GM23338 (cell line): ENCODE data around the gene TBKBP1. TPM values are rescaled to one million over a fixed set of nuclear protein-coding genes. Genes with fewer than 3 reads are reported as not detected.

Source experiments
- ATAC-seq: fragments of 200-7000 bp; cut with Tn5 transposase; 3 replicates; pipeline ENCODE4 v1.9.1; 2020
- DNase-seq: peaks from one replicate; pipeline ENCODE4 v3.0.0-alpha.2; 2015; ENCODE audit warnings: low spot score
- H2AFZ ChIP-seq: fragments of 200-600 bp; sonication (generic); 2 replicates; pipeline ENCODE4 v1.8.0; 2016; ENCODE audit warnings: antibody characterized with exemption, mild to moderate bottlenecking, moderate library complexity
- H3F3A ChIP-seq: fragments of 200-600 bp; sonication (generic); replicated peaks from 2 replicates; pipeline ENCODE4 v1.8.0; 2017; ENCODE audit warnings: antibody characterized with exemption, mixed run types, low read depth
- H3K27ac ChIP-seq: fragments of 200-600 bp; sonication (generic); 2 replicates; pipeline ENCODE4 v1.6.1; 2016; ENCODE audit warnings: low read depth
- H3K27me3 ChIP-seq: fragments of 200-600 bp; sonication (generic); 2 replicates; pipeline ENCODE4 v1.8.0; 2016; ENCODE audit warnings: mild to moderate bottlenecking, mixed run types, moderate library complexity; ENCODE audit not compliant: insufficient read depth
- H3K36me3 ChIP-seq: fragments of 200-600 bp; sonication (generic); 2 replicates; pipeline ENCODE4 v1.8.0; 2016; ENCODE audit warnings: mild to moderate bottlenecking; ENCODE audit not compliant: insufficient read depth
- H3K4me1 ChIP-seq: fragments of 200-600 bp; sonication (generic); 2 replicates; pipeline ENCODE4 v1.8.0; 2016; ENCODE audit warnings: mild to moderate bottlenecking, moderate library complexity; ENCODE audit not compliant: insufficient read depth
- H3K4me2 ChIP-seq: fragments of 200-600 bp; sonication (generic); 2 replicates; pipeline ENCODE4 v1.7.1; 2017; ENCODE audit warnings: mixed run types
- H3K4me3 ChIP-seq: fragments of 200-600 bp; sonication (generic); 2 replicates; pipeline ENCODE4 v1.6.1; 2016; ENCODE audit warnings: mixed run types
- H3K79me2 ChIP-seq: fragments of 200-600 bp; sonication (generic); replicated peaks from 2 replicates; pipeline ENCODE4 v1.8.0; 2017; ENCODE audit warnings: mild to moderate bottlenecking; ENCODE audit not compliant: insufficient read depth
- H3K9me2 ChIP-seq: fragments of 200-600 bp; sonication (generic); 2 replicates; pipeline ENCODE4 v1.8.0; 2017; ENCODE audit not compliant: insufficient read depth
- H4K20me1 ChIP-seq: fragments of 200-600 bp; sonication (generic); replicated peaks from 2 replicates; pipeline ENCODE4 v1.8.0; 2017; ENCODE audit warnings: mild to moderate bottlenecking; ENCODE audit not compliant: insufficient read depth
- H3K27ac Mint-ChIP-seq: 2 replicates; pipeline ENCODE4 v1.8.0; 2020; ENCODE audit warnings: inconsistent platforms, mild to moderate bottlenecking, moderate library complexity, mixed read lengths
- H3K27me3 Mint-ChIP-seq: 3 replicates; pipeline ENCODE4 v1.8.0; 2022; ENCODE audit warnings: low read depth, mild to moderate bottlenecking, moderate library complexity, mixed read lengths, inconsistent platforms; ENCODE audit not compliant: insufficient read depth, poor library complexity
- H3K36me3 Mint-ChIP-seq: 3 replicates; pipeline ENCODE4 v1.8.0; 2021; ENCODE audit warnings: low read depth, mild to moderate bottlenecking, inconsistent platforms, moderate library complexity, mixed read lengths
- H3K4me1 Mint-ChIP-seq: 3 replicates; pipeline ENCODE4 v1.8.0; 2020; ENCODE audit warnings: mild to moderate bottlenecking, inconsistent platforms, mixed read lengths
- H3K4me3 Mint-ChIP-seq: 3 replicates; pipeline ENCODE4 v1.8.0; 2021; ENCODE audit warnings: moderate library complexity, mild to moderate bottlenecking, inconsistent platforms, mixed read lengths
- H3K9me3 Mint-ChIP-seq: 3 replicates; pipeline ENCODE4 v1.8.0; 2020; ENCODE audit warnings: moderate library complexity, mild to moderate bottlenecking, inconsistent platforms, mixed read lengths
- CREB1 ChIP-seq: fragments of 250-450 bp; sonication (Bioruptor Pico); IDR thresholded peaks from 2 replicates; pipeline ENCODE4 v1.5.0; 2020; ENCODE audit warnings: low read depth, mild to moderate bottlenecking, moderate library complexity
- EZH2 ChIP-seq: fragments of 200-600 bp; sonication (generic); IDR thresholded peaks from one replicate; pipeline ENCODE4 v1.8.0; 2017; ENCODE audit warnings: antibody characterized with exemption, mild to moderate bottlenecking, low read depth; ENCODE audit not compliant: unreplicated experiment
- EZH2phosphoT487 ChIP-seq: fragments of 200-600 bp; sonication (generic); IDR thresholded peaks from one replicate; pipeline ENCODE4 v1.8.1; 2018; ENCODE audit warnings: antibody characterized with exemption; ENCODE audit not compliant: unreplicated experiment
- JUNB ChIP-seq: IDR thresholded peaks from one replicate; pipeline ENCODE4 v1.6.1; 2016; ENCODE audit warnings: antibody characterized with exemption; ENCODE audit not compliant: unreplicated experiment
- NANOG ChIP-seq: IDR thresholded peaks from 2 replicates; pipeline ENCODE4 v1.6.1; 2016; ENCODE audit warnings: antibody characterized with exemption, borderline replicate concordance
- POLR2AphosphoS5 ChIP-seq: IDR thresholded peaks from 2 replicates; pipeline ENCODE4 v1.6.1; 2016; ENCODE audit warnings: antibody characterized with exemption, low read depth
- STAT1 ChIP-seq: IDR thresholded peaks from one replicate; pipeline ENCODE4 v1.6.1; 2016; ENCODE audit warnings: antibody characterized with exemption; ENCODE audit not compliant: unreplicated experiment
- ZNF114 ChIP-seq: fragments of 250-450 bp; sonication (Bioruptor Pico); IDR thresholded peaks from 2 replicates; pipeline ENCODE4 v1.5.0; 2020; ENCODE audit warnings: mild to moderate bottlenecking, moderate library complexity
- ZNF331 ChIP-seq: fragments of 250-450 bp; sonication (Bioruptor Pico); IDR thresholded peaks from 2 replicates; pipeline ENCODE4 v1.5.0; 2020; ENCODE audit warnings: low read depth, mild to moderate bottlenecking, moderate library complexity
- polyA plus RNA-seq: library from polyadenylated mRNA; unstranded; fragments of >200 nt; fragmentation: Nextera tagmentation; extraction: Ambion mirVana; gene quantifications from 2 replicates; pipeline ENCODE4 v1.2.1, GENCODE V29; 2016
- total RNA-seq: library from RNA; depleted of rRNA; stranded (reverse); fragments of >200 nt; shearing (Covaris generic); gene quantifications from 2 replicates; pipeline ENCODE4 v1.2.3, GENCODE V29; 2014
- TF ChIP-seq, protein P1 (sequence below): IDR thresholded peaks from 2 replicates; pipeline ENCODE4 v1.6.1; 2016; ENCODE audit warnings: antibody characterized with exemption
- TF ChIP-seq, protein P2 (sequence below): fragments of 250-450 bp; sonication (Bioruptor Pico); IDR thresholded peaks from 2 replicates; pipeline ENCODE4 v1.5.0; 2020; ENCODE audit warnings: mild to moderate bottlenecking, moderate library complexity
- TF ChIP-seq, protein P3 (sequence below), 2 experiments: fragments of 200-600 bp in 1 of 2; sonication (generic) in 1 of 2; conservative IDR thresholded peaks; 2 replicates each; pipeline versions ENCODE4 v1.5.1 to v1.6.1; 2016 to 2017; ENCODE audit warnings: antibody characterized with exemption in 2 of 2, low read depth in 2 of 2, mild to moderate bottlenecking in 2 of 2, moderate library complexity in 1 of 2
- TF ChIP-seq, protein P4 (sequence below): IDR thresholded peaks from one replicate; pipeline ENCODE4 v1.6.1; 2018; ENCODE audit warnings: antibody characterized with exemption; ENCODE audit not compliant: unreplicated experiment

The TBKBP1 gene
- total and polyA plus RNA-seq, 2 experiments from 2014 or later, result 2.5 to 12.1 TPM

DNA sequence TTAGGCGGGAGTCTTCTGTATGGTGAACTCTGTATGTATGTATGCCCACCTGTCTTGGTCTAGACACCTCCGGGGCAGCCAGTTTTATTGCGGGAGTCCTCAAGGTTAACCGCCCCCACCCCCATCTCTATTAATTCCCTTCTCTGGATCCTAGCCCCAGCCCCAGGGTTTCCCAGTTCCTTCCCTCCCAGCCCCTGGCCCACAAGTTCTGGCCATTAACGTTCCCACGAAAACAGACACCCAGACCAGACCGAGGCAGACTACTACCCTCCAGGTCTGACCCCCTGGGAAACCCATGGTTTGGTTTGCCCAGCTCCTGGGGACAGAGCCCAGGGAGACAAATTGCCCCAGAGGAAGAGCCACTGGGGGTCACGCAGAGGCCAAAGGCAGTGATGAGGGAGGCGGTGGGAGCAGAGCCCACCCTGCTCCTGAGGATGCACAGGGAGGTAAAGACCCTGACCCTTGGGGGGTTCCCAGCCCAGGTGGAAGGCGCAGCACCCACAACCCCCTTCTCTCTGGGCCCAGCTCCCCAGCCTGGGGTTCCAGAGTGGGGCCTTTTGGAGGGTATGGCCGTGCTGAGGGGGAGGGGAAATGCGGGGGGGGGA lies 8.5 kb downstream of the TBKBP1 start:
- H3K4me2 ChIP-seq, result no peak overlapping the region
- TF ChIP-seq, protein P1, sequence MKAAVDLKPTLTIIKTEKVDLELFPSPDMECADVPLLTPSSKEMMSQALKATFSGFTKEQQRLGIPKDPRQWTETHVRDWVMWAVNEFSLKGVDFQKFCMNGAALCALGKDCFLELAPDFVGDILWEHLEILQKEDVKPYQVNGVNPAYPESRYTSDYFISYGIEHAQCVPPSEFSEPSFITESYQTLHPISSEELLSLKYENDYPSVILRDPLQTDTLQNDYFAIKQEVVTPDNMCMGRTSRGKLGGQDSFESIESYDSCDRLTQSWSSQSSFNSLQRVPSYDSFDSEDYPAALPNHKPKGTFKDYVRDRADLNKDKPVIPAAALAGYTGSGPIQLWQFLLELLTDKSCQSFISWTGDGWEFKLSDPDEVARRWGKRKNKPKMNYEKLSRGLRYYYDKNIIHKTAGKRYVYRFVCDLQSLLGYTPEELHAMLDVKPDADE, result no peak
- TF ChIP-seq CREB1 (CRISPR knock-in tag), result no peak
- TF ChIP-seq EZH2, result no peak
- no peak for TF ChIP-seq NANOG
- TF ChIP-seq, protein P2, sequence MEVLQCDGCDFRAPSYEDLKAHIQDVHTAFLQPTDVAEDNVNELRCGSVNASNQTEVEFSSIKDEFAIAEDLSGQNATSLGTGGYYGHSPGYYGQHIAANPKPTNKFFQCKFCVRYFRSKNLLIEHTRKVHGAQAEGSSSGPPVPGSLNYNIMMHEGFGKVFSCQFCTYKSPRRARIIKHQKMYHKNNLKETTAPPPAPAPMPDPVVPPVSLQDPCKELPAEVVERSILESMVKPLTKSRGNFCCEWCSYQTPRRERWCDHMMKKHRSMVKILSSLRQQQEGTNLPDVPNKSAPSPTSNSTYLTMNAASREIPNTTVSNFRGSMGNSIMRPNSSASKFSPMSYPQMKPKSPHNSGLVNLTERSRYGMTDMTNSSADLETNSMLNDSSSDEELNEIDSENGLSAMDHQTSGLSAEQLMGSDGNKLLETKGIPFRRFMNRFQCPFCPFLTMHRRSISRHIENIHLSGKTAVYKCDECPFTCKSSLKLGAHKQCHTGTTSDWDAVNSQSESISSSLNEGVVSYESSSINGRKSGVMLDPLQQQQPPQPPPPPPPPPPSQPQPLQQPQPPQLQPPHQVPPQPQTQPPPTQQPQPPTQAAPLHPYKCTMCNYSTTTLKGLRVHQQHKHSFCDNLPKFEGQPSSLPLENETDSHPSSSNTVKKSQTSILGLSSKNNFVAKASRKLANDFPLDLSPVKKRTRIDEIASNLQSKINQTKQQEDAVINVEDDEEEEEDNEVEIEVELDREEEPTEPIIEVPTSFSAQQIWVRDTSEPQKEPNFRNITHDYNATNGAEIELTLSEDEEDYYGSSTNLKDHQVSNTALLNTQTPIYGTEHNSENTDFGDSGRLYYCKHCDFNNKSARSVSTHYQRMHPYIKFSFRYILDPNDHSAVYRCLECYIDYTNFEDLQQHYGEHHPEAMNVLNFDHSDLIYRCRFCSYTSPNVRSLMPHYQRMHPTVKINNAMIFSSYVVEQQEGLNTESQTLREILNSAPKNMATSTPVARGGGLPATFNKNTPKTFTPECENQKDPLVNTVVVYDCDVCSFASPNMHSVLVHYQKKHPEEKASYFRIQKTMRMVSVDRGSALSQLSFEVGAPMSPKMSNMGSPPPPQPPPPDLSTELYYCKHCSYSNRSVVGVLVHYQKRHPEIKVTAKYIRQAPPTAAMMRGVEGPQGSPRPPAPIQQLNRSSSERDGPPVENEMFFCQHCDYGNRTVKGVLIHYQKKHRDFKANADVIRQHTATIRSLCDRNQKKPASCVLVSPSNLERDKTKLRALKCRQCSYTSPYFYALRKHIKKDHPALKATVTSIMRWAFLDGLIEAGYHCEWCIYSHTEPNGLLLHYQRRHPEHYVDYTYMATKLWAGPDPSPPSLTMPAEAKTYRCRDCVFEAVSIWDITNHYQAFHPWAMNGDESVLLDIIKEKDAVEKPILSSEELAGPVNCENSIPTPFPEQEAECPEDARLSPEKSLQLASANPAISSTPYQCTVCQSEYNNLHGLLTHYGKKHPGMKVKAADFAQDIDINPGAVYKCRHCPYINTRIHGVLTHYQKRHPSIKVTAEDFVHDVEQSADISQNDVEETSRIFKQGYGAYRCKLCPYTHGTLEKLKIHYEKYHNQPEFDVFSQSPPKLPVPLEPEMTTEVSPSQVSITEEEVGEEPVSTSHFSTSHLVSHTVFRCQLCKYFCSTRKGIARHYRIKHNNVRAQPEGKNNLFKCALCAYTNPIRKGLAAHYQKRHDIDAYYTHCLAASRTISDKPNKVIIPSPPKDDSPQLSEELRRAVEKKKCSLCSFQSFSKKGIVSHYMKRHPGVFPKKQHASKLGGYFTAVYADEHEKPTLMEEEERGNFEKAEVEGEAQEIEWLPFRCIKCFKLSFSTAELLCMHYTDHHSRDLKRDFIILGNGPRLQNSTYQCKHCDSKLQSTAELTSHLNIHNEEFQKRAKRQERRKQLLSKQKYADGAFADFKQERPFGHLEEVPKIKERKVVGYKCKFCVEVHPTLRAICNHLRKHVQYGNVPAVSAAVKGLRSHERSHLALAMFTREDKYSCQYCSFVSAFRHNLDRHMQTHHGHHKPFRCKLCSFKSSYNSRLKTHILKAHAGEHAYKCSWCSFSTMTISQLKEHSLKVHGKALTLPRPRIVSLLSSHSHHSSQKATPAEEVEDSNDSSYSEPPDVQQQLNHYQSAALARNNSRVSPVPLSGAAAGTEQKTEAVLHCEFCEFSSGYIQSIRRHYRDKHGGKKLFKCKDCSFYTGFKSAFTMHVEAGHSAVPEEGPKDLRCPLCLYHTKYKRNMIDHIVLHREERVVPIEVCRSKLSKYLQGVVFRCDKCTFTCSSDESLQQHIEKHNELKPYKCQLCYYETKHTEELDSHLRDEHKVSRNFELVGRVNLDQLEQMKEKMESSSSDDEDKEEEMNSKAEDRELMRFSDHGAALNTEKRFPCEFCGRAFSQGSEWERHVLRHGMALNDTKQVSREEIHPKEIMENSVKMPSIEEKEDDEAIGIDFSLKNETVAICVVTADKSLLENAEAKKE, result no peak
- TF ChIP-seq EZH2phosphoT487, result no peak
- TF ChIP-seq JUNB, result no peak
- no peak for TF ChIP-seq ZNF114 (CRISPR knock-in tag)
- TF ChIP-seq, protein P3, sequence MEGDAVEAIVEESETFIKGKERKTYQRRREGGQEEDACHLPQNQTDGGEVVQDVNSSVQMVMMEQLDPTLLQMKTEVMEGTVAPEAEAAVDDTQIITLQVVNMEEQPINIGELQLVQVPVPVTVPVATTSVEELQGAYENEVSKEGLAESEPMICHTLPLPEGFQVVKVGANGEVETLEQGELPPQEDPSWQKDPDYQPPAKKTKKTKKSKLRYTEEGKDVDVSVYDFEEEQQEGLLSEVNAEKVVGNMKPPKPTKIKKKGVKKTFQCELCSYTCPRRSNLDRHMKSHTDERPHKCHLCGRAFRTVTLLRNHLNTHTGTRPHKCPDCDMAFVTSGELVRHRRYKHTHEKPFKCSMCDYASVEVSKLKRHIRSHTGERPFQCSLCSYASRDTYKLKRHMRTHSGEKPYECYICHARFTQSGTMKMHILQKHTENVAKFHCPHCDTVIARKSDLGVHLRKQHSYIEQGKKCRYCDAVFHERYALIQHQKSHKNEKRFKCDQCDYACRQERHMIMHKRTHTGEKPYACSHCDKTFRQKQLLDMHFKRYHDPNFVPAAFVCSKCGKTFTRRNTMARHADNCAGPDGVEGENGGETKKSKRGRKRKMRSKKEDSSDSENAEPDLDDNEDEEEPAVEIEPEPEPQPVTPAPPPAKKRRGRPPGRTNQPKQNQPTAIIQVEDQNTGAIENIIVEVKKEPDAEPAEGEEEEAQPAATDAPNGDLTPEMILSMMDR (conservative IDR thresholded peaks at IDR 0.05; ENCODE audit: low read depth in 2 of 2), result no peak
- no peak for TF ChIP-seq ZNF331
- no peak for TF ChIP-seq POLR2AphosphoS5
- TF ChIP-seq, protein P4, sequence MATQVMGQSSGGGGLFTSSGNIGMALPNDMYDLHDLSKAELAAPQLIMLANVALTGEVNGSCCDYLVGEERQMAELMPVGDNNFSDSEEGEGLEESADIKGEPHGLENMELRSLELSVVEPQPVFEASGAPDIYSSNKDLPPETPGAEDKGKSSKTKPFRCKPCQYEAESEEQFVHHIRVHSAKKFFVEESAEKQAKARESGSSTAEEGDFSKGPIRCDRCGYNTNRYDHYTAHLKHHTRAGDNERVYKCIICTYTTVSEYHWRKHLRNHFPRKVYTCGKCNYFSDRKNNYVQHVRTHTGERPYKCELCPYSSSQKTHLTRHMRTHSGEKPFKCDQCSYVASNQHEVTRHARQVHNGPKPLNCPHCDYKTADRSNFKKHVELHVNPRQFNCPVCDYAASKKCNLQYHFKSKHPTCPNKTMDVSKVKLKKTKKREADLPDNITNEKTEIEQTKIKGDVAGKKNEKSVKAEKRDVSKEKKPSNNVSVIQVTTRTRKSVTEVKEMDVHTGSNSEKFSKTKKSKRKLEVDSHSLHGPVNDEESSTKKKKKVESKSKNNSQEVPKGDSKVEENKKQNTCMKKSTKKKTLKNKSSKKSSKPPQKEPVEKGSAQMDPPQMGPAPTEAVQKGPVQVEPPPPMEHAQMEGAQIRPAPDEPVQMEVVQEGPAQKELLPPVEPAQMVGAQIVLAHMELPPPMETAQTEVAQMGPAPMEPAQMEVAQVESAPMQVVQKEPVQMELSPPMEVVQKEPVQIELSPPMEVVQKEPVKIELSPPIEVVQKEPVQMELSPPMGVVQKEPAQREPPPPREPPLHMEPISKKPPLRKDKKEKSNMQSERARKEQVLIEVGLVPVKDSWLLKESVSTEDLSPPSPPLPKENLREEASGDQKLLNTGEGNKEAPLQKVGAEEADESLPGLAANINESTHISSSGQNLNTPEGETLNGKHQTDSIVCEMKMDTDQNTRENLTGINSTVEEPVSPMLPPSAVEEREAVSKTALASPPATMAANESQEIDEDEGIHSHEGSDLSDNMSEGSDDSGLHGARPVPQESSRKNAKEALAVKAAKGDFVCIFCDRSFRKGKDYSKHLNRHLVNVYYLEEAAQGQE, result no peak
- no peak for TF ChIP-seq STAT1
- DNase-seq, result no peak
- H3K9me3 Mint-ChIP-seq, result no peaks in the 10 kb centered on the region
- no peak overlapping the region for H3K4me3 Mint-ChIP-seq
- peaks cover 6% of the 10 kb centered on the region for H3K27me3 ChIP-seq
- peaks cover 6% of the 10 kb centered on the region for H3K27me3 Mint-ChIP-seq
- H3K4me3 ChIP-seq, result no peak overlapping the region
- no peak overlapping the region for H3K27ac Mint-ChIP-seq
- no peak overlapping the region for H2AFZ ChIP-seq
- peaks cover 3% of the 10 kb centered on the region; the same call in 1 of the 2 replicates for H3F3A ChIP-seq
- H3K36me3 ChIP-seq, result no peaks in the 10 kb centered on the region; the same call in 1 of the 2 replicates
- no peaks in the 10 kb centered on the region; the same call in 1 of the 2 replicates for H3K4me1 ChIP-seq
- H3K9me2 ChIP-seq, result no peaks in the 10 kb centered on the region
- no peaks in the 10 kb centered on the region for H3K79me2 ChIP-seq
- peaks cover 3% of the 10 kb centered on the region; the same call in 1 of the 3 replicates for H3K36me3 Mint-ChIP-seq
- H4K20me1 ChIP-seq, result peaks cover 3% of the 10 kb centered on the region; the same call in 1 of the 2 replicates
- H3K27ac ChIP-seq, result no peak overlapping the region
- no peak for ATAC-seq
- peaks cover 20% of the 10 kb centered on the region for H3K4me1 Mint-ChIP-seq
